Stimulated activated CD4-positive, alpha-beta T cell treated with anti-CD3 and anti-CD28 coated beads, Interleukin-15, amount 100 ng/mL, for 1 hour (primary cell): ENCODE data around the gene PIKFYVE.
A peak's percentile ranks its signal among the peaks of the same experiment; 100 is the strongest.
"Not testable (repeated sequence)": the region's sequence is repeated elsewhere in the genome, so short reads cannot be mapped to it uniquely, and the experiment has no call there.

Experiments
- DNase-seq, 2 donors: peaks; one replicate each; pipeline ENCODE4 v3.0.0-alpha.2; 2020; ENCODE audit warnings: low read depth in 1 of 2, low spot score in 1 of 2

The PIKFYVE gene

GRCh38 chr2:208254871-208255556, 11.0 kb upstream of the PIKFYVE start, which contains the start of gene IDH1:
Gene IDH1, minus strand, starts transcription at chr2:208255071. Its CDS starts 3,520 bp downstream, at chr2:208251551.
- DNase-seq: peak; percentile 86 to 95

- no peak for DNase-seq
Measured at GRCh38 chr2:208255557-208256106, 10.4 kb upstream of the PIKFYVE start.

GRCh38 chr2:208256192-208256782, 9.8 kb upstream of the PIKFYVE start:
- no peak for DNase-seq

- not testable (repeated sequence) for DNase-seq
Measured at GRCh38 chr2:208256849-208257813, 8.9 kb upstream of the PIKFYVE start.

DNA sequence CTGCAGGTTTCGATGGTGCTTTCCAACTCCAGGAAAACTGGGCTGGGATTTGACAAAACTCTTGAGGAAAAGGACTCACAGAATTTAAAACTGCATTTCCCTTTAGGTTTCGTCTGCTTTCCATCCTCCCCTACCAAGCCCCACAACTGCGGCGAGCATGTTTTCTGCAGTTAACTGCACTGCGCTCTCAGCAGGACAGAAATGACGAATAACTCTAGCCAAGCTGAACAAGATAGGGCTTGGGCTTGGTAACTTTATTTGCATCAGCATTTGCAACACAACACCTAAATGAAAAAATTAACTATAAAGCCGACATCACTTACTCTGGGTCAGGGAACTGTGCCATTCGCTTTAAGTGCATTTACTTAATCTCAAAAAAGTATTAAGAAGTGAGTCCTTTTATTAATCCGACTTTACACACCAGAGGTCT, 669 bp upstream of the PIKFYVE start:
- no peak for DNase-seq

- no peak for DNase-seq
Measured at GRCh38 chr2:208266553-208266893, 468 bp downstream of the PIKFYVE start.

GRCh38 chr2:208266936-208267335, 881 bp downstream of the PIKFYVE start:
- no peak for DNase-seq

- DNase-seq: not testable (repeated sequence)
Measured at GRCh38 chr2:208267526-208267925, 1.5 kb downstream of the PIKFYVE start.

- no peak for DNase-seq
Measured at GRCh38 chr2:208268156-208268952, 2.3 kb downstream of the PIKFYVE start.

- no peak for DNase-seq
Measured at GRCh38 chr2:208269091-208269490, 3.0 kb downstream of the PIKFYVE start.

- DNase-seq: no peak
Measured at GRCh38 chr2:208274748-208275147, 8.7 kb downstream of the PIKFYVE start.

- DNase-seq: no peak
Measured at GRCh38 chr2:208278549-208278948, 12.5 kb downstream of the PIKFYVE start.

- DNase-seq: no peak
Measured at GRCh38 chr2:208279236-208279635, 13.2 kb downstream of the PIKFYVE start.

- DNase-seq: no peak
Measured at GRCh38 chr2:208280234-208280633, 14.2 kb downstream of the PIKFYVE start.

DNA sequence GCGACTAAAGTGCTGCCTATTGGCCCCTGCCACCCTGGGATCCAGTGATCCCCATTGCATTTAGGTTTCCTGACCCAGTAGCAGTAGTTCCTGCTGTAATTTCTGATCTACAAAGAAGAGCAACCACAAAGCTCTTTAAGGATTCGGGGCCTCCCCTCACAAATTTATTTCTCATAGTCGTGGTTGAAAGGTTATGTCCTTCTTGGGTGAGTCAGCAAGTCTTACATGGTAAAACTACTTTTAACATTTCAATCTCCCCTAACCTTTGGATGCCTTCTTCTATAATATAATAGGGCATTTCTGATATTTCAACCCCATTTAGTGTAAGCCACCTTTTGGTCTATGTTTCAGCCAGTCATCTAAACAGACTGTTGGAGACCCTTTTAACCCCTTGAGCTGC, 14.9 kb downstream of the PIKFYVE start:
- DNase-seq: no peak

- DNase-seq: no peak
Measured at GRCh38 chr2:208285853-208286252, 19.8 kb downstream of the PIKFYVE start.

DNA sequence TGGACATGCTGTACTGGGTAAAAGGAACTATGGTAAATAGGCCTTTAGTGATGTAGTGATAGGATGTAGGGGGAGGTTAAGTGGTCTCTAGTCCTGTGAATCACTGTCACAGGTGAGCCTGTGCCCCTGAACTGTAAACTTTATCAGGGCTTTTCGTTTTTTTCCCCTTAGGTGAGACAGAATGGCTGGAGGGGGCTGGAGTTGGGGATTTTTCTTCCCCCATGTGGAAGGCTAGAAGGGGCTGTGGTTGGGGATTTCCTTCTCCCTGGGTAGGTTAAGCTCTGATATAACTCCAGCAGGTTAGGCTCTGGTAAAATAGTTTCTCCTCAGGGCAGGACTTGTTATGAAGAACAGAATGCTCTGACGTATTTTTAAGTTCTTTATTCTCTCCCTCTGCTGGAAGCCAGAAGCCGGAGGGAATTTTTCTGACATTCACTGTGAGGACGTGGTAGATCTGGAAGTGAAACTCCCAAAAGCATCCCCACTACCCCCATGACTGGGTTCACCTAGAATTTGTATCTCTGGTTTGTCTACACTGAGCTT, 28.5 kb downstream of the PIKFYVE start:
- no peak for DNase-seq

- DNase-seq: no peak
Measured at GRCh38 chr2:208295834-208296233, 29.8 kb downstream of the PIKFYVE start.

DNA sequence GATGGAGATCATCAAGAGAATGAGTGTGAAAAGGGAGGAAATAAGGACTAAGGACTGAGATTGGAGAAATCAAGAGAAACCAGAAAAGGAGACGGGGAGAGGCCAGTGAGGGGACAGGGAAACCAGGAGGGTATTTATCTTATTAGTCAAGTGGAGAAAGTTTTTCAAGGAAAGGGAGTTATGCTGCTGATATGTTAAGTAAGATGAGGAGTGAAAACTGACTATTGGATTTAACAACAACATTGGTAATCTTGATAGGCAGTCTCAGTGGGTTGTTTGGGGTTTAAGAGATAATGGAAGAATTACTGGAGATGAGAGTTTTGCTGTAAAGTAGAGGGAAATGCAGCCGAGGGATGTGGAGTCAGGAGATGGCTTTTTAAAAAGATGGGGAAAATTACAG, 30.6 kb downstream of the PIKFYVE start:
- DNase-seq: no peak

GRCh38 chr2:208297961-208298360, 31.9 kb downstream of the PIKFYVE start:
- no peak for DNase-seq
